AG04449 (cell line): ENCODE data around the gene UBE4A.

Experiments used
- CTCF ChIA-PET: fragments of 350-600 bp; formaldehyde crosslinking; extraction: SDS; loops from one replicate; lab custom pipeline; 2021; ENCODE audit warnings: antibody characterized with exemption; lab: Yijun Ruan, JAX
- POLR2A ChIA-PET: fragments of 400-600, 350-600 bp; formaldehyde crosslinking; extraction: SDS; loops from one replicate; lab custom pipeline; 2020; ENCODE audit warnings: antibody characterized with exemption, inconsistent platforms; lab: Yijun Ruan, JAX
- DNase-seq: peaks from one replicate; pipeline ENCODE4 v3.0.0-alpha.2; 2010; ENCODE audit warnings: low read depth, low spot score
- H3K4me3 ChIP-seq: 2 replicates; pipeline ENCODE4 v1.5.1; 2011; ENCODE audit warnings: low read depth, mild to moderate bottlenecking, control low read depth, low read length
- CTCF ChIP-seq: IDR thresholded peaks from one replicate; pipeline ENCODE4 v1.5.1; 2011; ENCODE audit warnings: mild to moderate bottlenecking, moderate library complexity, low read length, control low read depth, inconsistent platforms; ENCODE audit not compliant: insufficient read depth; ENCODE audit errors: missing control alignments

The UBE4A gene

GRCh38 chr11:118430956-118431355 lies 71.6 kb downstream of the UBE4A start:
- TF ChIP-seq CTCF, result no peak
- ChIA-PET POLR2A (no interaction called here), CTCF (interaction anchor here (1.2 to 1.5 kb wide), 2 partner anchors 15 to 33 kb away, joined by 3 read pairs; no protein-coding TSS in a partner anchor)
- no peak for DNase-seq
- no peak overlapping the region for H3K4me3 ChIP-seq

- H3K4me3 ChIP-seq, result peak overlapping the region; percentile 64
- POLR2A ChIA-PET, result no interaction called here
- TF ChIP-seq CTCF, result no peak
- DNase-seq, result no peak
- CTCF ChIA-PET, result interaction anchor here (1.5 kb wide), 1 partner anchor 14 kb away, joined by 4 read pairs; no protein-coding TSS in a partner anchor
These were observed 74.7 kb downstream of the UBE4A start for GRCh38 chr11:118434123-118434552.

- ChIA-PET CTCF (interaction anchor here (1.5 kb wide), 1 partner anchor 14 kb away, joined by 4 read pairs; no protein-coding TSS in a partner anchor), POLR2A (interaction anchor here (0.7 to 1.4 kb wide), 2 partner anchors 19 to 165 kb away, joined by 3 to 7 read pairs; no protein-coding TSS in a partner anchor)
- no peak for TF ChIP-seq CTCF
- peak overlapping the region; percentile 64 for H3K4me3 ChIP-seq
- no peak for DNase-seq
These were observed 75.3 kb downstream of the UBE4A start for GRCh38 chr11:118434553-118435289.

- DNase-seq, result no peak
- peak overlapping the region; percentile 64 for H3K4me3 ChIP-seq
- ChIA-PET CTCF (interaction anchor here (1.5 kb wide), 1 partner anchor 13 kb away, joined by 4 read pairs; no protein-coding TSS in a partner anchor), POLR2A (interaction anchor here (0.6 to 1.4 kb wide), 5 partner anchors 10 to 165 kb away, joined by 3 to 7 read pairs (median 3); no protein-coding TSS in a partner anchor)
- no peak for TF ChIP-seq CTCF
These were observed 76.0 kb downstream of the UBE4A start for GRCh38 chr11:118435290-118435892.

GRCh38 chr11:118435893-118436624 lies 76.7 kb downstream of the UBE4A start, which contains the start of gene KMT2A:
KMT2A (plus strand) TSS chr11:118436492; CDS start chr11:118436513, 21 bp downstream.
- no peak for TF ChIP-seq CTCF
- peak within 1 kb of the TSS; percentile 80 for H3K4me3 ChIP-seq
- CTCF ChIA-PET, result interaction anchor here (1.0 kb wide), 1 partner anchor 20 kb away, joined by 3 read pairs; no protein-coding TSS in a partner anchor
- POLR2A ChIA-PET, result interaction anchor here (0.6 to 1.4 kb wide), 8 partner anchors 10 to 71 kb away, joined by 3 to 7 read pairs (median 3); partner anchors contain the start of gene ATP5MG
- DNase-seq, result peak; percentile 69
